Heart right ventricle (tissue), 16 donors: ENCODE measurements around the gene NPHP3. TPM values are rescaled to one million over a fixed set of nuclear protein-coding genes. Genes with fewer than 3 reads are reported as not detected.
A peak's percentile ranks its signal among the peaks of the same experiment; 100 is the strongest.

Experiments
- ATAC-seq, 8 donors: fragments of 200-7000 bp; cut with Tn5 transposase; one replicate each; pipeline ENCODE4 v1.9.1; 2020; ENCODE audit warnings: mild to moderate bottlenecking in 8 of 8, moderate library complexity in 8 of 8, moderate number of reproducible peaks in 1 of 8
- DNase-seq, 2 donors: peaks; one replicate each; pipeline ENCODE4 v3.0.0-alpha.2; 2020
- H3K27ac ChIP-seq, 10 donors: fragments of 200-600 bp; sonication (generic) in 2 of 10; one replicate each; pipeline versions ENCODE4 v1.5.0 to v1.8.0; 2020 to 2022; ENCODE audit warnings: mild to moderate bottlenecking in 3 of 10
- H3K27me3 ChIP-seq, 7 donors: fragments of 200-600 bp; one replicate each; pipeline ENCODE4 v1.8.0; 2021 to 2022; ENCODE audit warnings: mild to moderate bottlenecking in 2 of 7
- H3K36me3 ChIP-seq, 9 donors: fragments of 200-600 bp; sonication (generic) in 1 of 9; one replicate each; pipeline versions ENCODE4 v1.5.0 to v1.8.0; 2020 to 2022; ENCODE audit warnings: mild to moderate bottlenecking in 2 of 9
- H3K4me1 ChIP-seq, 9 donors: fragments of 200-600 bp; sonication (generic) in 1 of 9; one replicate each; pipeline versions ENCODE4 v1.5.0 to v1.8.0; 2020 to 2022; ENCODE audit warnings: mild to moderate bottlenecking in 4 of 9
- H3K4me3 ChIP-seq, 10 donors: fragments of 200-600 bp; sonication (generic) in 2 of 10; one replicate each; pipeline versions ENCODE4 v1.5.0 to v1.8.0; 2020 to 2022; ENCODE audit warnings: mild to moderate bottlenecking in 7 of 10, moderate library complexity in 2 of 10
- H3K9me3 ChIP-seq, 11 donors: fragments of 200-600 bp in 10 of 11; sonication (generic) in 2 of 11; one replicate each; pipeline versions ENCODE4 v1.5.0 to v1.8.0; 2013 to 2022; ENCODE audit warnings: mild to moderate bottlenecking in 2 of 11, control low read depth in 1 of 11, moderate library complexity in 1 of 11
- WGBS, 2 donors: extraction: QIAGEN DNeasy Blood & Tissue Kit; methylation state at CpG; one replicate each; pipeline ENCODE4 v1.1.7; 2013; ENCODE audit warnings: inconsistent platforms in 1 of 2; 5-methylcytosine and 5-hydroxymethylcytosine counted together
- intact Hi-C, 10 donors: fragments of 100-400 bp; cut with DNase I; formaldehyde crosslinking; loops; one replicate each; pipeline versions ENCODE4 v1.11.1 to v1.14.2; 2022
- polyA plus RNA-seq, 2 donors: library from polyadenylated mRNA; stranded (reverse); fragments of 200-250 nt; gene quantifications; one replicate each; pipeline ENCODE4 v1.2.3, GENCODE V29; 2013
- total RNA-seq, 10 donors: library from RNA; stranded (reverse); fragmentation: NEBNext Ultra II Directional in 3 of 10; extraction: Animal tissue kit (Norgen Biotek cat#: 25700) in 3 of 10; gene quantifications; one replicate each; pipeline versions ENCODE4 v1.2.1 to v1.2.4, GENCODE V29; 2021 to 2023
- TF ChIP-seq, protein P1 (sequence below), 9 donors: fragments of 200-600 bp; sonication (generic) in 2 of 9; IDR thresholded peaks; one replicate each; pipeline versions ENCODE4 v1.5.0 to v1.8.0; 2021 to 2022; ENCODE audit warnings: antibody characterized with exemption in 9 of 9, mild to moderate bottlenecking in 5 of 9, moderate library complexity in 1 of 9
- donor health status: Arrhythmogenic right ventricular cardiomyopathy.
- donor health status: ischemic (EF 13 %, LVEDD 7.1; RV severe dilation, severe dysfunction).
- donor health status: healthy with polysubstance abuse.
- donor health status: DM: no; HTN: yes; CAD: no.
- donor health status: DM: no; HTN: no; CAD: no.
- donor health status: ischemic (EF 25% LVEDD 6.9; RV normal size, moderate dysfunction).
- donor health status: ischemic (EF 25% LVEDD 5.7; RV mildly dilated, moderate dysfunction).
- donor health status: healthy.
- donor health status: DM: yes; HTN: yes; CAD: no.
- donor health status: Ischemic cardiomyopathy.
- donor health status: ischemic (EF 35%, LVEDD 5.7; RV mildly dilated, moderate dysfunction).
- donor health status: nonischemic (EF 11% LVEDD 7.7; RV severe dilation, severe dysfunction).
- donor health status: DM: yes; HTN: yes; CAD: no.
- donor health status: PGD.
- donor health status: ischemic (EF 29% LVEDD 5.4; RV normal size, mild dysfunction).
- donor health status: nonischemic (EF 23%, LVEDD 6.1; RV moderate dilation, normal function).

The NPHP3 gene
- total and polyA plus RNA-seq, 12 donors = 3.8 to 21.3 (median 10.2) TPM

GRCh38 chr3:132654721-132655120, 67.5 kb downstream of the NPHP3 start:
- ATAC-seq (no peak), DNase-seq (no peak)
- intact Hi-C loops = loop anchor here in 1 of 10 donors (5.0 kb wide), 1 partner anchor 122 kb away; no protein-coding TSS in a partner anchor
- TF ChIP-seq, protein P1, sequence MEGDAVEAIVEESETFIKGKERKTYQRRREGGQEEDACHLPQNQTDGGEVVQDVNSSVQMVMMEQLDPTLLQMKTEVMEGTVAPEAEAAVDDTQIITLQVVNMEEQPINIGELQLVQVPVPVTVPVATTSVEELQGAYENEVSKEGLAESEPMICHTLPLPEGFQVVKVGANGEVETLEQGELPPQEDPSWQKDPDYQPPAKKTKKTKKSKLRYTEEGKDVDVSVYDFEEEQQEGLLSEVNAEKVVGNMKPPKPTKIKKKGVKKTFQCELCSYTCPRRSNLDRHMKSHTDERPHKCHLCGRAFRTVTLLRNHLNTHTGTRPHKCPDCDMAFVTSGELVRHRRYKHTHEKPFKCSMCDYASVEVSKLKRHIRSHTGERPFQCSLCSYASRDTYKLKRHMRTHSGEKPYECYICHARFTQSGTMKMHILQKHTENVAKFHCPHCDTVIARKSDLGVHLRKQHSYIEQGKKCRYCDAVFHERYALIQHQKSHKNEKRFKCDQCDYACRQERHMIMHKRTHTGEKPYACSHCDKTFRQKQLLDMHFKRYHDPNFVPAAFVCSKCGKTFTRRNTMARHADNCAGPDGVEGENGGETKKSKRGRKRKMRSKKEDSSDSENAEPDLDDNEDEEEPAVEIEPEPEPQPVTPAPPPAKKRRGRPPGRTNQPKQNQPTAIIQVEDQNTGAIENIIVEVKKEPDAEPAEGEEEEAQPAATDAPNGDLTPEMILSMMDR (IDR thresholded peaks at IDR 0.05) = no peak
- peaks cover 0 to 81% (median 57%) of the 10 kb centered on the region in 9 donors for H3K4me1 ChIP-seq
- H3K27ac ChIP-seq = peak overlapping the region in 6 of 10 donors; percentile 0 to 73 (median 20)
- H3K9me3 ChIP-seq = no peaks in the 10 kb centered on the region
- WGBS, 2 donors = 92% methylated on average over 5 of the region's 5 CpGs
- no peaks in the 10 kb centered on the region for H3K36me3 ChIP-seq
- H3K4me3 ChIP-seq = no peak overlapping the region
- H3K27me3 ChIP-seq = no peaks in the 10 kb centered on the region

- TF ChIP-seq, protein P1 (IDR thresholded peaks at IDR 0.05) = no peak
- Histone ChIP-seq H3K4me3 (no peak overlapping the region), H3K27ac (peak overlapping the region in 1 of 10 donors; percentile 4), H3K9me3 (no peaks in the 10 kb centered on the region), H3K36me3 (no peaks in the 10 kb centered on the region), H3K4me1 (peaks cover 0 to 81% (median 57%) of the 10 kb centered on the region in 9 donors), H3K27me3 (no peaks in the 10 kb centered on the region)
- WGBS, 2 donors = 71 to 81% methylated on average over 2 of the region's 2 CpGs
- intact Hi-C loops = loop anchor here in 1 of 10 donors (5.0 kb wide), 1 partner anchor 122 kb away; no protein-coding TSS in a partner anchor
- DNase-seq (no peak), ATAC-seq (no peak)
Observed at GRCh38 chr3:132654190-132654589, 68.0 kb downstream of the NPHP3 start.

- 82 to 83% methylated on average over 1 of the region's 1 CpG for WGBS, 2 donors
- ATAC-seq = peak in 4 of 8 donors; percentile 7 to 41 (median 28)
- Histone ChIP-seq H3K4me3 (no peak overlapping the region), H3K4me1 (peaks cover 0 to 67% (median 43%) of the 10 kb centered on the region in 9 donors), H3K27ac (peak overlapping the region in 1 of 10 donors; percentile 37), H3K36me3 (no peaks in the 10 kb centered on the region), H3K27me3 (no peaks in the 10 kb centered on the region), H3K9me3 (no peaks in the 10 kb centered on the region)
- DNase-seq = no peak
- intact Hi-C loops = loop anchor here in 1 of 10 donors (5.0 kb wide), 1 partner anchor 120 kb away; no protein-coding TSS in a partner anchor
- TF ChIP-seq, protein P1 (IDR thresholded peaks at IDR 0.05) = no peak
Observed at GRCh38 chr3:132652640-132653270, 69.5 kb downstream of the NPHP3 start.

DNA sequence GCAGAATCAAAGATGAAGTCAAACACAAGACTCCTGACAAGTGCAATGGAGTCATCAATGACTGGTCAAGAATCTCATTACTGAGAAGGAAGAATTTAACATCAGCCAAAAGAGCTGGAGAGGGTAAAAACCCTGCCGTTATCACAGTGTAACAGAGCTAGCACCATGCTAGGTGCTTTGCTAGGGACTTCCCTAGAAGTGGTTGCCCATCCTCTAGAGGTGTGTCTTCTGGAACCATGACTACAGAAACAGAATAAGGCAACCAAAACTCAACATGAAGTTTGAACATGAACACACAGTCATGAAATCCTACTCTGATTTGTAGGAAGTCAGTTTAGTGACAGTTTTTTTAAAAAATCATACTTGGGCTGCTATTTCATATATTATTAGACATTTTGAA, 72.1 kb downstream of the NPHP3 start:
- WGBS, 2 donors = 40 to 100% methylated on average over 1 of the region's 1 CpG
- Histone ChIP-seq H3K27ac (no peak overlapping the region), H3K36me3 (no peaks in the 10 kb centered on the region), H3K27me3 (no peaks in the 10 kb centered on the region), H3K4me3 (no peak overlapping the region), H3K4me1 (peaks cover 0 to 49% (median 27%) of the 10 kb centered on the region in 9 donors), H3K9me3 (no peaks in the 10 kb centered on the region)
- intact Hi-C loops = loop anchor here in 1 of 10 donors (5.0 kb wide), 1 partner anchor 118 kb away; no protein-coding TSS in a partner anchor
- DNase-seq (no peak), ATAC-seq (no peak)
- TF ChIP-seq, protein P1 (IDR thresholded peaks at IDR 0.05) = no peak
